HG02840 (cell line): ENCODE measurements around the gene C3orf62.

Source experiments
- ATAC-seq: cut with Tn5 transposase; IDR thresholded peaks from one replicate; pipeline ENCODE4 v1.9.1; 2021; ENCODE audit warnings: mild to moderate bottlenecking, moderate library complexity, moderate number of reproducible peaks; ENCODE audit not compliant: unreplicated experiment, low FRiP score

Gene C3orf62

DNA sequence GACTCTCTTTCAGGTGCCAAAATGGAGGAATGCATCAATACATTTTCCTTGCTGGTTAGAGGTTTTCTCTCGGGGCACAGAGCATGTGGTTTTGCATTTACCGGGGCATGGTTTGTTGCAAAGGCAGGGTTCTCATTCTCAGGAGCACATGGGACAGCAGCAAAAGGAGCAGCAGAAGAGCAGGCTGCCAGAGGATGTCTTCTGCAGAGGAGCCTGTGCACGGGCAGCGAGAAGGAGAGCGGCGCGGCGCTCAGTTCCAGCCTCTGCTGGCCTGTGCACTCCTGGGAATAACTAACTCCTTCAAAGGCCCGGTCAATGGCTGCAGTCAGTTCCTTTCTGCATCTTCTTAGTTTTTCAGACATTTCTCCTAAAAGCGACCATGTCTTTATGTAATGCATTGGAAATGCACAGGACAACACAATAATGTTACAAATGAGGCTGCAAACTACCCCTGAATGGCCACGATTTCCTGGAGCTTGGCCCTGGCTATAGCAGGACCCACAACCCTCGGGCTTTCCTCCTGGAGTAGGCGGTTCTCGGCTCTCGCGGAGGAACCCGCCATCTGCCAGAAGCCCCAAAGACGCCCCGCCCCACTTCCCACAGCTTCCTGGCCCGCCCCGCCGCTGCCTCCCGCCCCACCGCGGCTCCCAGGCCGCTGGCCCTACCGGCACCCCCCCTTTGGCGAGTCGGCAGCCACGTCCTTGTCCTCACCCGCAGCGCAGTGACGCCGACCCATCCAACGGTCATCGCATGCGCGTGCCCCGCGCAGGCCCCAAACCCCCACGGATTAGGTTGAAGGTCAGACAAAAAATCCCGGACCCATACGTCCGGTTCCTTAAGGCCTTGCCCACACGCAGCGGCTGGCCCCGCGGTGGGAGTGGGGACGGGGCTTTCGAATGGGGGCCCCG lies at the start of gene C3orf62:
Gene C3orf62 (minus strand): TSS at position 758 of the 908 bp plus-strand sequence. CDS start 360 bp downstream, at position 398.
- ATAC-seq: no peak

DNA sequence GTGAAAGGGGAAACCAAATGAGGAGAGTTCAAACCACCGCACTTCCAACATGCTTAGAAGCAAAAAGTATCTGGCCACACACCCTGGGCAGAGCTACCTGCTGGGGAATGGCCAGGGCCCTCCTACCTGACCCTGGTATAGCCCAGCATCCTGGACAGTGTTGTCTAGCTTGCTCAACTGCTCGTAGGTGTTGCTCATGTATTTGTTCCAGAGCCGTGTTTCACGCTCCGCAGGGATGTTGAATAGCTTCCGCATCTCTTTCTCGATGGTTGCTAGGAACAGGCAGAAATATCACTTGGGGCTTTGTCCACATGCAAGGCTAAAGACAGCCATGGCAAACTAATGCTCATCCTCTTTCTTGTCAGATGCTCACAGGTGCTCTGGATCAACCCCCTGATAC lies 47.7 kb upstream of the C3orf62 start:
- ATAC-seq: no peak

DNA sequence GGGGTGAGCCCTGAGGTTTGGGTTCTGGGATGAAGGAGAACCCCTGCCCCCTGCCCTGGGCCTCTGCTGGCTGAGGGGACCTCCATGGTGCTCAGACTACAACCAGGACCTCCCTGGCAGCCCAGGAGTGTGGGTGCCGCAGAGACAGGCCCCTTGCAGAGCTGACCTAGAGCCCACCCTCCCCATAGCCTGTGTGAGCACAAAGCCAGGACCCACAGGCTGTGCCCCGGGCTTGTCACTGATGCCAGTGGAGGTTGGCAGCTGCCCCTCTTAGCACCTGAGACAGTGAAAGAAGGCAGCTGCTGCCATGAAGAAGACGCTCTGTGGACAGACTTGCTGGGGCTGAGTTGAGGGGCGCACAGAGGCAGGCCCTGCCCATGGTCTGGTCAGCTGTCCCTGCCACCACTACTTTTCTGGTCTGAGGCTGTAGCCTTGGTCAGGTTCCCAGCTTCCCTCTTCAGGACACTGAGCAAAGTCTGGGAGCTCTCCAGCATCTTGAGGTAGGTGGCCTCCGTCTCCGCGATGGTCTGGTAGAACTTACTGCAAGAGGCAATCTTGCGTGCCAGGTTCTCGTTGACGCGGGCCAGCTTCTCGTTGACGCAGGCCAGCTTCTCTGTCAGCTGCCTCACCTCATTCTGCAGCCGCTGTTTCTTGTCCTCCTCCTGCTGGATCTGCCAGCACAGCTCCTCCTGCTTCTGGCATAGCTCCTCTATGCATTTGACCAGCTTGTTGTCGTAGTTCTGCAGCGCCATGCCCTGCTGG lies 39.8 kb upstream of the C3orf62 start:
- ATAC-seq: no peak

DNA sequence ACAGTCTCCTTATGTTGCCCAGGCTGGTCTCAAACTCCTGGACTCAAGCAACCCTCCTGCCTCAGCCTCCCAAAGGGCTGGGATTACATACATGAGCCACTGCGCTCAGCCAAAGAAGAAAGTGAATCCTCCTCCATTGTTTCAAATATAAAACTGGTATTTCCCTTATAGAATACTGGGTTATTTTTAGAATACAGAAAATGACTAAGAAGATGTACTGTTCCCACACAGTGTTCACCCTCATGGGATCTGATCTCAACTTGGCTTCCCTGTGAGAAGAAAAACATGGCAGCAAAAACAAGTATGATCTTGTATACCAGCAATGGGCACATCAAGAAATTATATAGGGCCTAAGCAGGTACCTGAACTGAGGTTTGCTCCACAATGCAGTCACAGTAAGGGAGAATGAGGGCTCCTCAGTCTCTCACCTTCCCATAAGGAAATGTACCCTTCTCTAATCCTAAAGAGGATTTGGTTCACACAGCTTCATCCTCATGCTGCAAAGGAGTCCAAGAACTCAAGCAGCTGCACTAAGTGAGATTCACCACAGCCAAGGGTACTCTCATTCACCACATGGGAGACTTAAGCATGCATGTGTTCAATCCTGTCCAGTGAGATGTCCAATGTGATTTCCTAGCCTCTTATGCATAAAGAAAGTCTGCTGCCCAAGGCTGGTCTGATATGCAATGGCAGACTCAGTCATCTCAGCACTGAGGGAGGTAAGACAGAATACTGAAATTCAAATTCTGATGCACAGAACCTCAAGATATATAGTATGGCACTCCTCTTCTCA lies 37.1 kb upstream of the C3orf62 start:
- no peak for ATAC-seq

DNA sequence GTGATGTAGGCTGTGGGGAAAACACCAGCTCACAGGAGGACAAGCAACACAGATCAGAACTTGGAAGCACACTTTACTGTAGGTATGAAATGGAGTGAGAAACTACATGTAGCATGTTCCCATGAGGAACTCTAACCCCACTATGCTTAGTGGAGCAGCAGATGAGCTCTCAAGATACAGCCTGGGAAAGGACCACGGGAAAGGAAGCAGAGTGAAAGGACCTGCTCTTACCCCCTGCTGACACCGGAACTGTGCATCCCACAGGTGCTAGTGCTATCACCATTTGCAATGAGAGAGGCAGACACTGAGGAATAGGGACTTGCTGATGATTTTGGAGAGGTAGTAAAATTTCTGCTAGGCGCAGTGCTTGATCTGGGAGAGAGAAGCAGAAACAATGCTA lies 34.3 kb upstream of the C3orf62 start:
- ATAC-seq: no peak

DNA sequence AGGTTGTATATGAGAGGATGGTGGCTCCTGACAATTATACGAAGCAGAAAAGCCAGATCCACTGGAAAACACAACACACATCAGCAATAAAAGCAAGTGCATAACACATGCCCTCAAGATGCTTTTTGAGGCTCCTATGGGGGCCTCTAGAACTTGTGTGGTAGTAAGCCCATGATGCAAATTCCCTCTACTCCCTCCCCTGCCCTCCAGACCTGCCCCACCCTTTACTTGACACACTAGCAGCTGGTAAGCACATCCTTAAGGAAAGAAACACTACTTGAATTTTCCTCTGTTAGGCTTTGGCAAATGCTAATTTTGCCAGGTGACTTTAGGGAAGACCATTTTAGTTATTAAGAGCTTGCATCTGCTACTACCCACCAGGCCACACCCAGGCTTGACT lies 33.6 kb upstream of the C3orf62 start:
- no peak for ATAC-seq

DNA sequence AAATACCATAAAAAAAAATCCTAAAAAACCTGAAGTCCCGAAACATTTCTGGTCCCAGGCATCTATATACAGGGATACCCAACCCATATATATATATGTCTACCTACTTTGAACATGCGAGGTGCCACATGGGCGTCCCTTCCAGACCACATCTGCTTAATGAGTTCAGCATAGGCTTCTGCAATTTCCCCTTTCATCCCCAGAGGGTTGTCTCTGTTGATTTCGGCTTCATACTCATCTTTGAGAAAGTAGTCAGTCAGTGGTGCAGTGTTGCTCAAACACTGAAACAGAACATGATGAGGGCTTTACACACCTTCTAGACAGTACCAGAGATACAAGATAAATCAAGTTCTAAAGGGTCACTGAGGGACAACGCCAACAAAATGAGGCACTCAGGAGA lies 28.6 kb upstream of the C3orf62 start:
- ATAC-seq: no peak

DNA sequence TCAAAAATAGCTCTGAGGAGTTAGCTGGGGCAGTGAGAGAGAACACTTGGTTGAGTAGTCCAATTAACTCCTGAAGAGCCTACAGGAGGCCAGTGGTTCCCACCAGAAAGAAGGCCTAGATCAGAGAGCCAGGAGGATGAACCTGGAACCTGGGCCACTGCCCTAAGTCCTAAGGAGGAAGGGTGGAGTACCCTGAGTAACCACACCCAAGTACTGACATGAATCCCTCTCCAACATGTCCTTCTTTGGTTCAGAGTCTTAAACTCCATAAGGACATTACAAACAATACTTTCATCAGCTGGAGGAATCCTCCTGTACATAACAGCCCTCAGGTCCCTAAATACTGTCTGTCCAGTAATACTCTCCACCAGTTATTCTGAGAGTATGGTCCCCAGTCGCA lies 25.6 kb upstream of the C3orf62 start:
- no peak for ATAC-seq

DNA sequence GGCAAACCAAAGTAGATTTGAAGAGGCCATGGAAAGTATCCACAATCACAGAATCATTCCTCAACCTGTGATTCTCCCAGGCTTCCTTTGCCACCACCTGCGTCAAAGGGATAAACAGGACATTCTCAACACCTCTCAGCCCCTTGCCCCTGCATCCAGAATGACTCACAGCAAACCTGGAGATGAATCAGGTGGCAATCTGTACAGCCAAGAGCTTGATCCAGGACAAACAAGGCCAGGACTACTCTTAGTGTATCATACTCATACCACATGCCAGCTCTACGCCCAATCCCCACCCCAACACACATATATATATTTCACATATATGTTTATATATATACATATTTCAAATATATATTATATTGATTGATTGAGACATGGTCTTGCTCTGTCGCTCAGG lies 23.6 kb upstream of the C3orf62 start:
- ATAC-seq: no peak

DNA sequence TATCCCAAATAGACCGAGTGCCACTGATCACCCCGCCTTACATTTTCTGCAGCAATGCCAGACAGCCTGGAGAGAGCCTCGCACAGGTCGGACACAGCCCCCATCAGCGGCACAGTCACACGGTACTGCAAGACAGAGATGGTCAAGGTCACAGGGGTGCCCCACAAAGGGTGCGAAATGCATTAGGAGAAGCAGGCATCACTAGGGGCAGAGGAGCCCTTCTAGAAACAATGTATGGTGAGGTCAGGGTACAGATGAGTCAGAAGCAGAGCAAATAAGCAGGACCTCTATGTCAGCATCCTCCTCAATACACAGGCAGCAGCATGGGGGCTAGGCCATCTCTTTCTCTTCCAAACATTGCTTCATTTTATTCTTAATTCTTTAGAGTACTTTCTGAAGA lies 21.5 kb upstream of the C3orf62 start:
- ATAC-seq: no peak

DNA sequence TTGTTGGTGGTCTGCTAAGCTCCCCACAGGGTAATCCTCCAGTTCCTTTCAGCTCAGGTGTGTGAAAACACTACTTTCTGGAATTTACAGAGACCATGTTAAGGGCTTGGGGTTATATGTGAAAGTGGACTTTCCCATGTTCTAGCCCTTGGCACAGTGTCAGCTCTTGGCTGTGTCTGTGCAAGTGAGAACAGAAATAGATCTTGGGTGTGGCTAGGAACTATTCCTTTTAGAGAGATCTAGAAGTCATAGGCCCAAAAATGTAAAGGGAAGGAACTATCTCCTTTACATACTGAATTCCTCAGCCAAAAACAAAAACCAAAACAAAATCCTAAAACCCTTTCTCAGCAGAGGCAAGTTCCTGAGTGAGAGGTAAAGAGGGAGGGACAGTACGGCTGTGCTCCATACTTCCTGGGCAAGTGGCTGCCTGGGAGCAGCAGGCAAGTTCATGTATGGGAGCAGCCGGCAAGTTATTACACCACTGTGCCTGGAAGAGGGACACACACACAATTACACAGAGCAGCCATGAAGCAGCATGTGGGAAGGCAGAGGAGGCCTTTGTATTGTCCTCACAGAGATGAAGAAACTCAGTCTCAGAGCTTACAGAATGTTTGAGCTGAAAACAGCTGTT lies 19.9 kb upstream of the C3orf62 start:
- ATAC-seq: no peak

DNA sequence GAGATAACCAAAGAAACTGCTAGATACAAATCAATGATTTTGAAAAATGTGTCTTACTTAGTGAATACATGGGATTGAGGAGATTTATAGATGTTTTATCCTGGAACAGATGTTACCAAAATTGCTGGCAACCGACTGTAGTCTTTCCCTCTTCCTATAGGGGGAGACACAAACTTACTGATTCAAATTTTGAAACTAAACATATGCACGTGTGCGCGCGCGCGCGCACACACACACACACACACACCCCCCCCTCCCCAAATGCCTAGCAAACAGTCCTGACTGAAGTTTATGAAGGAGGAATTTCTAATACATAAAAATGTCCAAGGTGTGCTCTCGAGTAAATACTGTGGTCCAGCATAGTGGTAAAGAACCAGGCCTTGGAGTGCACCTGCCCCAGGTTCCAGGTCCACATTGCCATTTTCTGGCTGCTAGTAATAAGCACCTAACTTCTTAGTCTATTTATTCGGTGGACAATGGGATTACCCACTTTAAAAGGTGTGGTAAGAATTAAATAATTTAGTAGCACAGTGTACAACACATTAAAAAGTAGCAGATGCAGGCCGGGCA lies 18.5 kb upstream of the C3orf62 start:
- no peak for ATAC-seq

DNA sequence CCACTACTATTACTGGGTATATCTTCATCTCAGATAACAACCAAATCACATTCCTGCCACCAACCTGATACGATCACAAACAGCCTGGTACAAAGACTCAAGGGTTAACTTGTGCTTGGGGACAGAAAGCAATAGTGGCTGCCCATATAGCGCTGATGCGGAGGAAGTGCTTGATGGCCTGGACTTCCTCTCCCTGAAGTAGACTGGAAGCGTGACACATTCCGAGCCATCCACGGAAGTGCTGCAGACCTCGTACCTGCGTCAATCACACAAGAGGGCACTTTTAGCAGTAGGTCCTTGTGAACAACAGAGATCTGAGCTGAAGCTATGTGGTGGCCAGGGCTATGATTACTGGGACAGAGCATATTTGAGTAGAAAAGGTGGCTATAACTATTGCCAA lies 17.3 kb upstream of the C3orf62 start:
- ATAC-seq: no peak

DNA sequence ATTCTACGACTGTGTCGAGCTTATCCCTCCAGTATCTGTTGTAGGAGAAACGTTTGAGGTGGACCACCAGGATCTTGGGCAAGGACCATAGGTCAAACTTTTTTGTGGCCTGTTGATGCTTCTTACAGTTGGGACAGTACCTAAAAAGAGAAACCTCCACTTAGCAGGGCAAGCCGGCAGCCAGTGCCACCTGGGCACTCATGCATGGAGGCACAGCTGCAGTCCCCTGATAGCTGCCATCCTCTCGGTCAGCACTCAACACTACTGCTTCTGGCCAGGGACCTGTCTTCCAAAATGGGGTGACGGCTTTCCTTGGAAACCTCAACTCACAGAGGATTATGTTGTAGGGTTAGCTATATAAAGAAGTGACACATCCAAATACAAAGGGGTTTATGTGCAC lies 7.0 kb upstream of the C3orf62 start:
- no peak for ATAC-seq

DNA sequence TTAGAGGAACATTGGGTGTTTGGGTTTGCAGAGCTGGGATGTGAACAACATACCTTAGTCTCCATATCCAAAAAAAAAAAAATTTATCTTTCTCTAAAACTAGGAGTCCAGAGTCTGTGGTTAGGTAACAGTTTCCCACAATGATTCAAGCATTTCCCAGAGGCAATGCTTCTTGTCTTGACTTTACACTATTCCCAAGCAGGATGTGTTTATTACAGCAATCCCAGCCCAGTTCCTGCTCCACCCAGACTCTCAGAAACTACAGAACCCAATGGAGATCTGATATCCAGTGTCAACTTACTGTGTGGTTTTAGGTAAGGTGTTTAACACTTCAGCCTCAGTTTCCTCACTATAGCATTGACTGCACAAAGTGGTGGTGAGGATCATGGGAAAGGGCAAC lies 2.3 kb upstream of the C3orf62 start:
- no peak for ATAC-seq

DNA sequence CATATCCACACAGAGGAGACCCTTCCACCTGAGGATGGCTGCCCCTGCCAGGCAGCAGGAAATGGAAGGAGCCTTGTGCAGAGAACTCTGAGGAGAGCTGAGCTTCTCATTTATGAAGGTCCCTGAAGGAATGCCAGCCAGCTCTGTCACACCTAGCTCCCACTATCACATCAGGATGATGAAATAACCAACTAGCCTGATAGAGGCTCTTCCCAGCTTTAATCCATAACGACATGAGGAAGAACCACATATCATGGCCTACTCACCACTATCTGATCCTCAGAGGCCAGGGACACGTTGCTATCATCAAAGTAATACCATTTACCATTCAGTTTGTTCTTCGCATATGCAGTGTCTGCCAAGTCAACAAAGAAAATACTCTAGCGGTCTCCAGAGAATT lies 1.5 kb upstream of the C3orf62 start:
- ATAC-seq: no peak

DNA sequence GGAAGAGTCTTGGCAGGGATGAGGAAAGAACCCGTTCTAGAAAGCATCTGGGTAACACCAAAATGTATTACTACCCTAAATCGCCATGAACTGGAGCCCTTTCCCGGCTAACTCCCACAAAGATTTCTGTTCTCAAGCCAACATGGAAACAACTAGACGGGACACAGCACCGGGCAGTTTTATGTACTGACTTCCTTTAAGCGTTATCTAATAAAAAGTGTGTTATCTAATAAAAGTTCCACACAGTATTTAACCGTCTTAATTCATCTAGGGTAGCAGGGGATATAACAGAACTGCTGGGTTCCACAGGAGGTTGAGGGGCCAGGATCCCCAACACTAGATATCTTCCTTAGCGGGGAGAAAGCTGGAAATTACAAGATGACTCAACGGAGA lies 347 bp upstream of the C3orf62 start:
- ATAC-seq: no peak

DNA sequence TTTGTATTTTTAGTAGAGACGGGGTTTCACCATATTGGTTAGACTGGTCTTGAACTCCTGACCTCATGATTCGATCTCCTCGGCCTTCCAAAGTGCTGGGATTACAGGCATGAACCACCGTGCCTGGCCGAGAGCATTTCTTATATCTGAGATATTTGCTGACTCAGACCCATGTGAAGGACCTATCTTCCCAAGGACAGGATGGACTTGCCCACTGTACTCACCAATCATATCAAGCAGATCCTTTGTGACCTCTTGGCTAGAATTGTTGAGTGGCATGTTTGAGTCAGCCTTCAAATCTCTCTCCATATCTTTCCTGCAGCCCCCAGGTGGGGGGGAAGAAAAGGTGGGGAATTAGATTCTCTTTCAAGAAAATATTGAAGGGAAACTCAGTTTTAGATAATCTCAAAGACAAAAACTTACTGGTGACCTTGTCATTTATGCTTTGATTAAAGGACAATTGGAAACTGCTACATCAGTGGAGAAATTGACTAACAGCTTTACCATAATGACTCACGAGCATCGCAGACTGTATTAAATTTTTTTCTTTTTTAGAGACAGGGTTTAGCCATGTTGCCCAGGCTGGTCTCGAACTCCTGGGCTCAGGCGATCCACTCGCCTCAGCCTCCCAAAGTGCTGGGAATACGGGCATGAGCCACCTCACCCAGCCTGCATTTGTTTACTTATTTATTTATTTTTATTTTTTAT lies 3.1 kb downstream of the C3orf62 start:
- ATAC-seq: no peak

DNA sequence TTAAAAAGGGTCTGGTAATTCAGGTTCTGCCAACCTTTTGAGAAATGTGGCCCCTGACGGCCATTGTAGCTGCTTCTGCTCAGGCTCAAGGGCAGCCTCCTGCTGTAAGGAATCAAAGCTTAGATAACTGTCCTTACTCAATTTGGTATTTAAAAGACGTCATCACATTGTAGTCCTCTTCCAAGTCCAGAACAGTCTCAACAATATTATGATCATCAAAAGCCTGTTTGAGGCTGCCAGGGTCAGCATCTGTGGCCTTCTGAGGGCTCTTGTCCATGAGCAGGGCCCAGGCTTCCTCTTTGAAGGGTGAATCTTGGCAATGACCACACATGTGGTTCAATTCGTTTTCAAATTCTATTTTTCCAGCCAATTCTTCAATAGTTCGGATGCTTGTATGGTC lies 6.0 kb downstream of the C3orf62 start:
- ATAC-seq: no peak

DNA sequence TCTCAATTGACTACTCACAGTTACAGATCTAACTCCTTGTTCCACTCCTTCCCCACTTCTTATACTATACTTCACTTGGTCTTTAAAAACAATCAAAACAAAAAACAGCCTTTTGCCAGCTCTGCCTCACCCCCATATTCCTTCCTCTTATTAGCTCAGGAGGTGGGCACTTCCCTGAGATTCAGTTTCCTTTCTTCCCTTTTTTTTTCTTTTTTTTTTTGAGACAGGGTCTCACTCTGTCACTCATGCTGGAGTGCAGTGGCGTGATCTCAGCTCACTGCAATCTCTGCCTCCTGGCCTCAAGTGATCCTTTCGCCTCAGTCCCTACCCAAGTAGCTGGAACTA lies 6.9 kb downstream of the C3orf62 start:
- ATAC-seq: no peak
